HepG2 (cell line): ENCODE data around the gene TPCN2. TPM values are rescaled to one million over a fixed set of nuclear protein-coding genes. Genes with fewer than 3 reads are reported as not detected.

Source experiments
- ATAC-seq: fragments of 200-7000 bp; cut with Tn5 transposase; 3 replicates; pipeline ENCODE4 v1.9.1; 2020; ENCODE audit warnings: mild to moderate bottlenecking, moderate library complexity
- BruUV-seq: library from RNA; stranded (reverse); fragments of 400-500 nt; replicated peaks from 2 replicates; lab custom pipeline; 2021; lab: Mats Ljungman, UMichigan
- CTCF ChIA-PET: fragments of 300-600 bp; formaldehyde crosslinking; extraction: SDS; loops from one replicate; lab custom pipeline; 2021; ENCODE audit warnings: low total read pairs, inconsistent platforms, low intra/inter-chr PET ratio; lab: Yijun Ruan, JAX
- POLR2A ChIA-PET: fragments of 350-600 bp; sonication (Branson Sonifier 250); formaldehyde crosslinking; loops from one replicate; lab custom pipeline; 2020; ENCODE audit warnings: antibody characterized with exemption, inconsistent platforms; lab: Yijun Ruan, JAX
- DNase-seq: peaks from one replicate; pipeline ENCODE4 v3.0.0-alpha.2; 2015; ENCODE audit warnings: low spot score
- FAIRE-seq: peaks from 3 replicates; lab custom pipeline; 2011; peaks lifted over from hg19 to GRCh38; lab: Jason Lieb, UNC
- H2AFZ ChIP-seq: one replicate; pipeline ENCODE4 v1.6.1; 2011; ENCODE audit warnings: low read length, inconsistent platforms
- H3K27ac ChIP-seq: fragments of 300-600 bp; 3 replicates; pipeline ENCODE4 v1.8.0; 2011; ENCODE audit warnings: mixed run types, mild to moderate bottlenecking, mixed read lengths, low read length, inconsistent platforms; ENCODE audit not compliant: insufficient read depth; ENCODE audit errors: extremely low read length
- H3K27me3 ChIP-seq, 2 experiments: fragments of 200-600 bp in 1 of 2; 2 replicates in 1 of 2; 3 replicates in 1 of 2; pipeline versions ENCODE4 v1.6.0 to v1.8.0; 2011; ENCODE audit warnings: low read length in 2 of 2, mild to moderate bottlenecking in 2 of 2, moderate library complexity in 2 of 2, inconsistent platforms in 1 of 2; ENCODE audit not compliant: insufficient read depth in 2 of 2, control insufficient read depth in 1 of 2
- H3K36me3 ChIP-seq, 2 experiments: fragments of 200-600 bp in 1 of 2; replicated peaks in 1 of 2; 2 replicates in 1 of 2; 3 replicates in 1 of 2; pipeline versions ENCODE4 v1.5.1 to v1.8.0; 2011; ENCODE audit warnings: low read length in 2 of 2, inconsistent platforms in 1 of 2; ENCODE audit not compliant: insufficient read depth in 2 of 2, control insufficient read depth in 1 of 2
- H3K4me1 ChIP-seq: 2 replicates; pipeline ENCODE4 v1.5.1; 2012; ENCODE audit warnings: low read length, inconsistent platforms; ENCODE audit not compliant: insufficient read depth
- H3K4me2 ChIP-seq: 2 replicates; pipeline ENCODE4 v1.6.0; 2011; ENCODE audit warnings: low read depth, low read length, inconsistent platforms
- H3K4me3 ChIP-seq, 3 experiments: fragments of 200-600 bp in 1 of 3; sonication (generic), shearing (Covaris generic) in 1 of 3; replicated peaks in 1 of 3; 2 replicates each; pipeline ENCODE4 v1.5.1; 2011 to 2016; ENCODE audit warnings: low read length in 3 of 3, inconsistent platforms in 2 of 3, low read depth in 2 of 3, mild to moderate bottlenecking in 2 of 3, control low read depth in 1 of 3, mixed read lengths in 1 of 3; ENCODE audit not compliant: insufficient read depth in 1 of 3
- H3K79me2 ChIP-seq: one replicate; pipeline ENCODE4 v1.6.1; 2011; ENCODE audit warnings: low read length, inconsistent platforms; ENCODE audit not compliant: insufficient read depth
- H3K9ac ChIP-seq: 2 replicates; pipeline ENCODE4 v1.6.0; 2011; ENCODE audit warnings: mild to moderate bottlenecking, low read depth, low read length, inconsistent platforms; ENCODE audit not compliant: insufficient read depth
- H3K9me3 ChIP-seq: 2 replicates; pipeline ENCODE4 v1.5.1; 2012; ENCODE audit warnings: mild to moderate bottlenecking, low read length
- H4K20me1 ChIP-seq: 2 replicates; pipeline ENCODE4 v1.6.0; 2011; ENCODE audit warnings: inconsistent platforms, mild to moderate bottlenecking, low read length, moderate library complexity; ENCODE audit not compliant: insufficient read depth
- CERS6 ChIP-seq: sonication (generic); formaldehyde crosslinking; IDR thresholded peaks from 2 replicates; pipeline ENCODE4 v1.5.0; 2020; ENCODE audit warnings: missing genetic modification reagents
- CHCHD3 ChIP-seq: sonication (generic); formaldehyde crosslinking; IDR thresholded peaks from 2 replicates; pipeline ENCODE4 v1.8.0; 2022; ENCODE audit warnings: mild to moderate bottlenecking, missing genetic modification reagents, moderate library complexity
- FOXK2 ChIP-seq: fragments of 450-650 bp; IDR thresholded peaks from 2 replicates; pipeline ENCODE4 v1.6.1; 2016
- GLMP ChIP-seq: sonication (generic); formaldehyde crosslinking; IDR thresholded peaks from 2 replicates; pipeline ENCODE4 v1.9.0; 2021; ENCODE audit warnings: missing genetic modification reagents, mild to moderate bottlenecking, borderline replicate concordance
- IRF1 ChIP-seq: sonication (generic); formaldehyde crosslinking; IDR thresholded peaks from 2 replicates; pipeline ENCODE4 v1.4.0; 2020; ENCODE audit warnings: low read depth, mild to moderate bottlenecking, missing genetic modification reagents
- MED8 ChIP-seq: sonication (generic); formaldehyde crosslinking; IDR thresholded peaks from 2 replicates; pipeline ENCODE4 v1.8.1; 2023; ENCODE audit warnings: mild to moderate bottlenecking, missing genetic modification reagents; ENCODE audit not compliant: insufficient replicate concordance
- TBX2 ChIP-seq: sonication (generic); formaldehyde crosslinking; IDR thresholded peaks from 2 replicates; pipeline ENCODE4 v1.5.0; 2020; ENCODE audit warnings: missing genetic modification reagents, mild to moderate bottlenecking, borderline replicate concordance
- YEATS4 ChIP-seq: sonication (generic); formaldehyde crosslinking; IDR thresholded peaks from 2 replicates; pipeline ENCODE4 v1.4.0; 2020; ENCODE audit warnings: missing genetic modification reagents, borderline replicate concordance
- ZBTB26 ChIP-seq: IDR thresholded peaks from 2 replicates; pipeline ENCODE4 v1.6.1; 2016; ENCODE audit warnings: missing compliant biosample characterization, missing genetic modification reagents, borderline replicate concordance
- ZFP36 ChIP-seq: fragments of 150-350 bp; IDR thresholded peaks from 2 replicates; pipeline ENCODE4 v1.6.1; 2018; ENCODE audit warnings: borderline replicate concordance, low read length, low read depth; ENCODE audit not compliant: partially characterized antibody
- ZNF746 ChIP-seq: sonication (generic); formaldehyde crosslinking; IDR thresholded peaks from 2 replicates; pipeline ENCODE4 v1.8.0; 2022; ENCODE audit warnings: mild to moderate bottlenecking, missing genetic modification reagents
- ZNF747 ChIP-seq: sonication (generic); formaldehyde crosslinking; IDR thresholded peaks from 2 replicates; pipeline ENCODE4 v1.8.1; 2023; ENCODE audit warnings: missing genetic modification reagents, mild to moderate bottlenecking, borderline replicate concordance
- WGBS: methylation state at CpG from one replicate; pipeline ENCODE4 v1.1.6; 2017; ENCODE audit warnings: low lambda C conversion rate; 5-methylcytosine and 5-hydroxymethylcytosine counted together
- in situ Hi-C: cut with HindIII; loops from 2 replicates; pipeline ENCODE4 v1.10.0; 2017; ENCODE audit warnings: low pct_unique_long_range_greater_than_20kb; ENCODE audit not compliant: extremely low pct_ligation_motif_present
- intact Hi-C: fragments of 100-400 bp; cut with micrococcal nuclease; formaldehyde crosslinking; loops from one replicate; pipeline ENCODE4 v1.10.0; 2022; ENCODE audit not compliant: unreplicated experiment
- polyA plus RNA-seq, 8 experiments: library from polyadenylated mRNA; depleted of rRNA in 3 of 8; stranded (reverse) in 7 of 8; unstranded in 1 of 8; fragments of >200 nt; fragmentation: Illumina TruSeq in 4 of 8; extraction: Trizol in 4 of 8; gene quantifications; 2 replicates each; pipeline versions ENCODE4 v1.2.1 to v1.2.3, GENCODE V29; 2011 to 2016; ENCODE audit warnings: low read depth in 4 of 8, missing spikeins in 1 of 8, mixed read lengths in 1 of 8; ENCODE audit not compliant: insufficient read depth in 1 of 8
- total RNA-seq, 5 experiments: library from RNA; depleted of rRNA; stranded (reverse); fragments of >200 nt; fragmentation: Illumina TruSeq; extraction: Trizol; gene quantifications; 2 replicates each; pipeline ENCODE4 v1.2.3, GENCODE V29; 2016; ENCODE audit warnings: low read depth in 1 of 5

The TPCN2 gene
- total and polyA plus RNA-seq, 2 of the 13 experiments (the other 11 are each of a cell fraction or from before 2014, with no cell fraction given), result 5.6 to 5.9 TPM

GRCh38 chr11:69121021-69121420, 72.3 kb downstream of the TPCN2 start (continued):
- TF ChIP-seq IRF1, result no peak
- TF ChIP-seq, all 625 proteins: peak for 0

GRCh38 chr11:69121621-69122325, 73.0 kb downstream of the TPCN2 start:
- 60% methylated on average over 12 of the region's 19 CpGs for WGBS
- BruUV-seq, result no TSS peak
- ATAC-seq (no peak; the same call in 2 of the 3 replicates), DNase-seq (no peak), FAIRE-seq (no peak)
- CTCF ChIA-PET, result no interaction called here
- Histone ChIP-seq H3K79me2 (no peaks in the 10 kb centered on the region), H3K9ac (no peak overlapping the region), H2AFZ (no peak overlapping the region), H4K20me1 (no peaks in the 10 kb centered on the region; the same call in 1 of the 2 replicates), H3K36me3 (no peaks in the 10 kb centered on the region), H3K4me2 (no peak overlapping the region), H3K4me1 (peaks cover 24% of the 10 kb centered on the region), H3K4me3 (no peak overlapping the region), H3K27me3 (peaks cover 5 to 12% of the 10 kb centered on the region in 2 experiments; a peak in 4 of 5 replicates), H3K9me3 (no peaks in the 10 kb centered on the region), H3K27ac (no peak overlapping the region)
- intact Hi-C loops (loop anchor here (5.0 kb wide), 1 partner anchor 306 kb away; no protein-coding TSS in a partner anchor), in situ Hi-C loops (loop anchor here (5.0 to 10.0 kb wide), 2 partner anchors 173 to 536 kb away; partner anchors contain the start of gene MYEOV)
- TF ChIP-seq CERS6 (CRISPR knock-in tag) (no peak), GLMP (CRISPR knock-in tag) (no peak), ZFP36 (no peak), ZBTB26 (CRISPR knock-in tag) (no peak), CHCHD3 (no peak), ZNF746 (CRISPR knock-in tag) (no peak), MED8 (CRISPR knock-in tag) (no peak), FOXK2 (no peak), YEATS4 (no peak), ZNF747 (no peak), TBX2 (no peak)
- POLR2A ChIA-PET, result interaction anchor here (1.3 kb wide), 1 partner anchor 35 kb away, joined by 4 read pairs; no protein-coding TSS in a partner anchor
